COLO668 (cell line): ENCODE measurements around the gene PPM1L.
A peak's percentile ranks its signal among the peaks of the same experiment; 100 is the strongest.

Experiments
- DNase-seq: peaks from one replicate; lab custom pipeline; 2025; ENCODE audit not compliant: unreplicated experiment; lab: John Stamatoyannopoulos, UW

Gene PPM1L

GRCh38 chr3:160921020-160921635, 165.1 kb downstream of the PPM1L start:
- DNase-seq: peak; percentile 4

DNA sequence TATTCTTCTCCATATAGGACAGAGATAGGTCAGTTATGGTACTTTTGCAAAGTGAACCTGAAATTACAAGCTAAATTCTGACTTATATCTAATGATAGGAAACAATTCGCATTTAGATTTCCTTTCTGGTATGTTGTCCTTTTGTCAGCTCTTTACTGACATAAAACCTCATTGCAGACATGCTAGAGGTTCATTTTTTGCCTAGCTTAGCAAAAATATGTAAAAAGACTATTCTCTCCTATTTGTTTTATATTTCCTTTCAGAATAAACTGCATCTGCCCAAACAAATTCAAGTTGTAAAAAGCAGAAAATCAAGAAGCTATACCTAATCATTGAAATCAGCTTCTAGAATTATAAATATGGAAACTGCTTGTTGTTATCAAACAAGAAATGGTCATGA, 168.7 kb downstream of the PPM1L start:
- DNase-seq: no peak

GRCh38 chr3:160927620-160928019, 171.6 kb downstream of the PPM1L start:
- DNase-seq: no peak

DNA sequence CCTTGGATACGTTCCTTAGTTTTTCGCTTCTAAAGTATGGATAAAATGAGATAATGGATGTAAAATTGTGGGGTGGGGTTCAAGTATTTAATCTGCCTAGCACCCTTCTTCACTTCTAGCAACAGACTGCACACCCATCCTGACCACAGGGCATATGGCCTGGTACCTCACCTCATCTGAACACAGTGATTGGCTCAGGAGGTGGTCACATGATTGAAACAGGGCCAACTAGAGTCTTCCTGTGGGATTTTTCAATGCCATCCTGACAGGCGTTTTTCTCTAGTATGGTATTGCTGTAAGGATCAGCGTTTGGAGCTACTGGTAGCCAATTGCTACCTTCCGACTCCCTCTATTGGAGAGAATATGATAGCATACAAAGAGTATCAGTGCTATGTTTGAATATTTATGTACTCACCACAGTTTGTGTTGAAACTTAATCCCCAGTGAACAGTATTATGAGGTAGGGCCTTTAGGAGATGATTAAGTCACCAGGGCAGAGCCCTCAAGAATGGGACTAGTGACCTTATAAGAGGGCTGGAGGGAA, 172.2 kb downstream of the PPM1L start:
- DNase-seq: no peak

- peak; percentile 9 for DNase-seq
Measured at GRCh38 chr3:160929595-160929994, 173.6 kb downstream of the PPM1L start.

- DNase-seq: no peak
Measured at GRCh38 chr3:160931474-160931873, 175.4 kb downstream of the PPM1L start.

GRCh38 chr3:160935413-160936095, 179.5 kb downstream of the PPM1L start:
- no peak for DNase-seq

- no peak for DNase-seq
Measured at GRCh38 chr3:160941885-160942494, 186.0 kb downstream of the PPM1L start.

GRCh38 chr3:160943996-160944395, 188.0 kb downstream of the PPM1L start:
- DNase-seq: no peak

DNA sequence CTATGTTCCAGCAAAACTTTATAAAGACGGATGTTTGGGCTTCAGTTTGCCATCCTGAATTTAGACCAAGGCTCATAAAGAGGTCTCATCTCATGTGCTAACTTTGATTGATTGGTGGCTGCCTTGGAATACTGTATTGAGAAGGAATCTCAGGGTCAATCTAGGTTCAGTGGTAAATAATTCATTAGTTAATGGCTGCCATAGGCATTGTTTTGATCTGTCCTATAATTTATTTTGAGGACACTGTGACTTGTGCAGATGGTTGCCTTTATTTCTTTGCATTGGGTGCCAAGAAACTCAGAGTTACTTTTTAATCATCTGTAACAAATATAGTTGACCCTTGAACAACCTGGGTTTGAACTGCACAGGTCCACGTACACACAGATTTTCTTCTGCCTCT, 189.3 kb downstream of the PPM1L start:
- no peak for DNase-seq

- DNase-seq: no peak
Measured at GRCh38 chr3:160948273-160948672, 192.2 kb downstream of the PPM1L start.

GRCh38 chr3:160949460-160949859, 193.4 kb downstream of the PPM1L start:
- no peak for DNase-seq

GRCh38 chr3:160950542-160950941, 194.5 kb downstream of the PPM1L start:
- no peak for DNase-seq

DNA sequence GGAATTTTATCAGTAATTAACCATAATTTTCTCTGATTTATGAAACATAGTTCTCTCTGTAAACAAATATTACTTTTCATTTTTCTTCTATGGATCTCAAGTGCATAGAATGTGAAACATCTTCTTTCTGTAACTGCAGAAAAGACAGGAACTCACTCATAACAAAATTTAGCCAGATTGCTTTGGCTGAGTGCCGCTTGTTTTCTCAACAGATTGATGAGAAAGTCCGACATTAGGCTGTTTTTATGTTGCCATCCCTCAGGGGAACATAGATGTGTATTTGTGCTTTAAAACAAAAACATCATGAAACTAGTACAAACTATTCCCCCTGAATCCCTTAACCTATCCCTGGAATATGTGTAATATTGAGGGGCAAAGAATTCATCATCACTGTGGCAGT, 194.9 kb downstream of the PPM1L start:
- no peak for DNase-seq

DNA sequence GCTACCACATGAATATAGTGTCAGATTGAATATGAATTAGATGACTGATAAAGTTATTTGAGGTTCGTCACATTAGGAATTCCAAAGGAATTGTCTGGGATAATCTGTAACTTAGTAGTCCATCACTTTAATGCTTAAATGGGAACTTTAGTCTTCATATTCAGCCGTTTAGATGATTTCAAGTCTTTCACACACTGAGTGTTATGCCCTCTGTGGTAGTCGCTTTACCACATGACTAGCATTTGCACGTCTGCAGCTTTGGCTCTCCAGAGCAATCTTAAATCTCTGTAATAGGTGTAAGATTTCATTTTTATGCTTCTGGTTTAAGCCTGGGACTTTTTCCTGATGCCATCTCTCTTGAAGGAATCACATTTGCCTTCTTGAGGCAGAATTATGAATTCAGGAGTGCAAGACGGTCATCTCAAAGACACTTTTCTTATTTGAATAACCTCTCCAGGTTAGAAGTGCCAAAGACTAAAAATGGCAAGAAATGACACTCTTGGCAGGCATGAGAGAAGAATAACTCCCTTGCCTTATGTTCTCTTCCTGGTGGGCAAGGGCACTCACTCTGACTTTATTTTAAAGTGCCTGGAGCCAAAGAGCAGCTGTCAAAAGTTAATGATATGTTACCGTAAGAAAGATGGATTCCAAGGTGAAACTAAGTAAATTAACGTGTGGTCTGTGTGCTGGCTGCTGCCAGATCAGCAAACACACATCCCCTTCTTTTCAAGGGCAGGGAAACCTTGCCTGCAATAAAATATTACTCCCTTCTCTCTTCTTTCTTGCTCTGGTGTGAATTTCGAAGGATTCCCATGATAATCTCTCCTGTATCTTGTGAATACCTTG, 195.8 kb downstream of the PPM1L start:
- no peak for DNase-seq

DNA sequence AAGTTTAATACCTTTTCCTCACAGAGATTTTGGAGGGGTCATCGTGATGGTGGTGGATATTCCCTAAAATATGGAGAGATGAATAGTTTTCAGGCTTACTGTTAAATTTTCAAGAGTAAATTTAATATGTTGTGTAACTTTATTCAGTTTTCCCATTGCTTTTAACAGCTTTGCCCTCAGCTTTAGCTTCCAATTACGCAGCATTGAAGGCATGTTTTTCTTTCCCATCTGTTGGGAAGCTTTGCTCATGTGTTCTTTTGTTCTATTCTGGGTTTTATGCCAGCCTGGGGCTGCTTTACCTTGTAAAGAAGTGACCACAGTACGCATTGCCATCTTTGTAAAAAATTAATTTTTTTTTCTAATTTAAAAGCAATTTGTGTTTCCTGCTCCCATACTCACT, 197.7 kb downstream of the PPM1L start:
- DNase-seq: no peak

- no peak for DNase-seq
Measured at GRCh38 chr3:160956785-160957184, 200.8 kb downstream of the PPM1L start.

DNA sequence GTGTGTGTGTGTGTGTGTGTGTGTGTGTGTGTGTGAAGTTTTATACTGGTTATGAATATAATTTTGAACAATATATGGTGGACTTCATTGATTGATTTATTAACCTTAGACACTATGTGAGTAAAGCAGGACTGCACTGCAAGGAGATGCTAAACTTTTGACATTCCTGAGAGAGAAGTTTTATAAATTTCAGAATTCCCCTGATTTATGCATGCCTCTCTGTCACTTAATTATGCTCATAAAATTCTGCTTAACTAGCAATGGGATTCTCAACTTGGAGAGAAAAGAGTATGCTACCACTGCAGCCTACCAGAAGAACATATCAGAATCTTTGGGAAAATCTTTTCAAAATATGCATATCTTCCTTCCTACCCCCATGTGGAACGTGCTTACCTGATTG, 204.5 kb downstream of the PPM1L start:
- DNase-seq: no peak

DNA sequence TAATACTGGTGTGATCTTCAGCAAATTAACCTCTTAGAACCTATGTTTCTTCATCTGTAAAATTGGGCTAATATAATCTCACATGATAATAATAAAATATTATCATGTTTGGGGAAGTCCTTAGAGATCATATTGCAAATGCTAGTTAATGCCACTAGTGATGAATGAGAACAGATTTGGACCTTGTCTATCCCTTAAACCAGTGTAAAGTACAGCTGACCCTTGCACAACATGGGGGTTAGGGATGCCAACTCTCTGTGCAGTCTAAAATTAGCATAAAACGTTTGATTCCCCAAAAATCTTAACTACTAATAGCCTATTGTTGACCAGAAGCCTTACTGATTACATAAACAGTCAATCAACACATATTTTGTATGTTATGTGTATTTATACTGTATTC, 207.9 kb downstream of the PPM1L start:
- no peak for DNase-seq

DNA sequence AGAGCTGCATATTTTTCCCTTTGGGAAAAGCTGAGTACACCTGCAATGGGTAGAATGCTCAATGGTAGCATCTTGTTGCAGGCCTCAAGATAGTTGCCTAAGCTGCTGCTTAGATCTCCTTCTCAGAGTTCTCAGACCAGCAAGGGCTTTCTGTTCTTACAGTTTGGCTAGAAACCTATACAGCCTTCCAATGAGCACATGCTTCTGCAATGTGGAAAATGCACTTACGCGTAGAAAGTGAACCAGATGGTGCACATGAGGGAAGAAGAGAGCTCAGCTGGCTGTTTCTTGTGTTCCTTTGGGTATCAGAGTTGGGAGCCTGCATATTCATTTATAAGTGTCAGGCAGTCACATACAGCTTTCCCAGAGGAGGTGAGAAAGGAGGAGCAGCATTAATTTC, 212.7 kb downstream of the PPM1L start:
- DNase-seq: no peak

DNA sequence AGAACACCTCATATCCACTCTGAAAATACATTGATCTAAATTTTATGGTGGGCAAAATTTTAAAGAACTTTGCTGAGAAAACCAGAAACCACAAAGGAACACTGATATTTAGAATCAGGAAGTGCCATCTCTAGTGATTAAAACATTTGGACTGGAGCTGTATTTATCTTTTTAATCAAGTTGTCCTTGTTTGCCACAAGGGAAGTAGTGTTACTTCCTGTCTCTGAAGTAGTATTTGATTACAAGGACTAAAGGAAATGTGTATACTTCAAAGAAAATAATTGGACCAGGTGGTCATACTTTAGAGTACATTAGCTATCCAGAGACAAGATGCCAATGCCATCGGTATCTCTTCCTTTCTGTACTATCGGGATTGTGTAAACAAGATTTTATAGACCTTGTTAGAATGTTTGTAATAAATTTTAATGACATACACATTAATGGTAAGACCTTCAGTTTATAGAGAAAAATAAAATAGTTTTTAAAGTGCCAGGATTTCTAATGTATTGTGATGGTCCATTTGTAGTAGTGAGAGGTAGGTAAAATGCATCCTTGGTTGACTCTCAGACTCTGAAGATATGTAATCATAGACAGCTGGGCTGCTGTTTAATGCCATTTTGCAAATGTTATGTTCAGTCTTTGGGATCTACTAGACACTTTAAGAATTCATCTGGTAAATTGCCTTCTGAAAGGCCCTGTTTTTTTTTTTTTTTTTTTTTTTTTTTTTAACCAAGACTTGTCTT, 217.2 kb downstream of the PPM1L start:
- DNase-seq: no peak
